Ishikawa (cell line): ENCODE measurements around the gene CIT.

Experiments used
- CEBPB ChIP-seq: IDR thresholded peaks from 2 replicates; pipeline ENCODE4 v1.6.1; 2012
- EP300 ChIP-seq: IDR thresholded peaks from 2 replicates; pipeline ENCODE4 v1.6.1; 2012; ENCODE audit warnings: borderline replicate concordance
- FOXM1 ChIP-seq: IDR thresholded peaks from 2 replicates; pipeline ENCODE4 v1.6.1; 2012; ENCODE audit warnings: low read depth, borderline replicate concordance
- NFIC ChIP-seq: IDR thresholded peaks from 2 replicates; pipeline ENCODE4 v1.6.1; 2012
- TAF1 ChIP-seq: IDR thresholded peaks from 2 replicates; pipeline ENCODE4 v1.6.1; 2012; ENCODE audit warnings: low read depth, mild to moderate bottlenecking
- TCF12 ChIP-seq: IDR thresholded peaks from 2 replicates; pipeline ENCODE4 v1.6.1; 2012; ENCODE audit warnings: low read depth
- TEAD4 ChIP-seq: IDR thresholded peaks from 2 replicates; pipeline ENCODE4 v1.6.1; 2012
- YY1 ChIP-seq: IDR thresholded peaks from 2 replicates; pipeline ENCODE4 v1.6.1; 2012; ENCODE audit warnings: low read depth
- ZBTB7A ChIP-seq: IDR thresholded peaks from 2 replicates; pipeline ENCODE4 v1.6.1; 2012; ENCODE audit warnings: low read depth
- TF ChIP-seq, protein P1 (sequence below): IDR thresholded peaks from 2 replicates; pipeline ENCODE4 v1.6.1; 2012; ENCODE audit warnings: low read depth, mild to moderate bottlenecking
- TF ChIP-seq, protein P2 (sequence below): IDR thresholded peaks from 2 replicates; pipeline ENCODE4 v1.6.1; 2012
- TF ChIP-seq, protein P3 (sequence below): IDR thresholded peaks from 2 replicates; pipeline ENCODE4 v1.6.1; 2012

The CIT gene

DNA sequence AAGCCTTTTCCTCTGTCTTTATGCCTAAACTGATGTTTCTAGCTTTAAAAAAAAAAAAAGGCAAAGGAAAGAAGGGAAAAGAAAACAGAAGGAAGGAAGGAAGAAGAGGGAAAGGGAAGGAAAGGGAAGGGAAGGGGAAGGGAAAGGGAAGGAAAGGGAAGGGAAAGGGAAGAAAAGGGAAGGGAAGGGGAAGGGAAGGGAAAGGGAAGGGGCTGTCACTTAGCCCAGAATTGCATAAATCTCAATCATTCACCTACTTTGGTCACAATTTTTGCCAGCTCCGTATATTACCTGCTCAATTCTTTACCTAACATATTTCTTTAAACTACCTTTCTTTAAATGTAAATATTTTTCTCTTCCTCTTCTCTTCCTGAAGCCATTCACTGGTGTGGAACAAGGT is 26.8 kb downstream of the CIT start:
- TF ChIP-seq NFIC (no peak), TEAD4 (no peak), TAF1 (no peak), CEBPB (no peak), ZBTB7A (no peak), EP300 (no peak)
- TF ChIP-seq, protein P1, sequence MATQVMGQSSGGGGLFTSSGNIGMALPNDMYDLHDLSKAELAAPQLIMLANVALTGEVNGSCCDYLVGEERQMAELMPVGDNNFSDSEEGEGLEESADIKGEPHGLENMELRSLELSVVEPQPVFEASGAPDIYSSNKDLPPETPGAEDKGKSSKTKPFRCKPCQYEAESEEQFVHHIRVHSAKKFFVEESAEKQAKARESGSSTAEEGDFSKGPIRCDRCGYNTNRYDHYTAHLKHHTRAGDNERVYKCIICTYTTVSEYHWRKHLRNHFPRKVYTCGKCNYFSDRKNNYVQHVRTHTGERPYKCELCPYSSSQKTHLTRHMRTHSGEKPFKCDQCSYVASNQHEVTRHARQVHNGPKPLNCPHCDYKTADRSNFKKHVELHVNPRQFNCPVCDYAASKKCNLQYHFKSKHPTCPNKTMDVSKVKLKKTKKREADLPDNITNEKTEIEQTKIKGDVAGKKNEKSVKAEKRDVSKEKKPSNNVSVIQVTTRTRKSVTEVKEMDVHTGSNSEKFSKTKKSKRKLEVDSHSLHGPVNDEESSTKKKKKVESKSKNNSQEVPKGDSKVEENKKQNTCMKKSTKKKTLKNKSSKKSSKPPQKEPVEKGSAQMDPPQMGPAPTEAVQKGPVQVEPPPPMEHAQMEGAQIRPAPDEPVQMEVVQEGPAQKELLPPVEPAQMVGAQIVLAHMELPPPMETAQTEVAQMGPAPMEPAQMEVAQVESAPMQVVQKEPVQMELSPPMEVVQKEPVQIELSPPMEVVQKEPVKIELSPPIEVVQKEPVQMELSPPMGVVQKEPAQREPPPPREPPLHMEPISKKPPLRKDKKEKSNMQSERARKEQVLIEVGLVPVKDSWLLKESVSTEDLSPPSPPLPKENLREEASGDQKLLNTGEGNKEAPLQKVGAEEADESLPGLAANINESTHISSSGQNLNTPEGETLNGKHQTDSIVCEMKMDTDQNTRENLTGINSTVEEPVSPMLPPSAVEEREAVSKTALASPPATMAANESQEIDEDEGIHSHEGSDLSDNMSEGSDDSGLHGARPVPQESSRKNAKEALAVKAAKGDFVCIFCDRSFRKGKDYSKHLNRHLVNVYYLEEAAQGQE, result no peak
- TF ChIP-seq, protein P2, sequence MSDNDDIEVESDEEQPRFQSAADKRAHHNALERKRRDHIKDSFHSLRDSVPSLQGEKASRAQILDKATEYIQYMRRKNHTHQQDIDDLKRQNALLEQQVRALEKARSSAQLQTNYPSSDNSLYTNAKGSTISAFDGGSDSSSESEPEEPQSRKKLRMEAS, result no peak

DNA sequence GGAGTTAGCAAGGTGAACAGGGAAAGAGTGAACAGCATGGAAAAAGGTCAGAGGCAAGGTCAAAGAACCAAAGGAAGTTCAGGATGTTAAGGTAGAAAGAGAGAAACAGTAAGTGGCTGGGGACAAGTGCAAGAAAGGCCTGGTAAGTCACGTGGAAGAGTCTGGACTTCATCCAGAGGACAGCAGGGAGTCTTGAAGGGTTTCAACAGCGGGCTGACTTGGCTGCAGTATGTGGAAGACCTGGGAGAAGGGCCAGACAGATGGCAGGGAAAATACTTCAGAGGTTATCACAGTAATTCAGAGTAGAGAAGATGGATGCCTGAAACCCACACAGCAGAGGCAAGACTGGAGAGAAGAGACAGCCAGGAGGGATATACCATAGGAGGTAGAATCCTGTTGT is 34.0 kb downstream of the CIT start:
- TF ChIP-seq, protein P3, sequence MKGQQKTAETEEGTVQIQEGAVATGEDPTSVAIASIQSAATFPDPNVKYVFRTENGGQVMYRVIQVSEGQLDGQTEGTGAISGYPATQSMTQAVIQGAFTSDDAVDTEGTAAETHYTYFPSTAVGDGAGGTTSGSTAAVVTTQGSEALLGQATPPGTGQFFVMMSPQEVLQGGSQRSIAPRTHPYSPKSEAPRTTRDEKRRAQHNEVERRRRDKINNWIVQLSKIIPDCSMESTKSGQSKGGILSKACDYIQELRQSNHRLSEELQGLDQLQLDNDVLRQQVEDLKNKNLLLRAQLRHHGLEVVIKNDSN, result peak; percentile 76
- TF ChIP-seq TCF12, result no peak
- TF ChIP-seq ZBTB7A, result no peak
- no peak for TF ChIP-seq YY1
- no peak for TF ChIP-seq TEAD4
- TF ChIP-seq EP300, result no peak
- 0 out of 2 replicates have a peak, but pooled peaks have one; percentile 34 for TF ChIP-seq NFIC
- TF ChIP-seq, protein P1, result no peak
- TF ChIP-seq, protein P2, result no peak

DNA sequence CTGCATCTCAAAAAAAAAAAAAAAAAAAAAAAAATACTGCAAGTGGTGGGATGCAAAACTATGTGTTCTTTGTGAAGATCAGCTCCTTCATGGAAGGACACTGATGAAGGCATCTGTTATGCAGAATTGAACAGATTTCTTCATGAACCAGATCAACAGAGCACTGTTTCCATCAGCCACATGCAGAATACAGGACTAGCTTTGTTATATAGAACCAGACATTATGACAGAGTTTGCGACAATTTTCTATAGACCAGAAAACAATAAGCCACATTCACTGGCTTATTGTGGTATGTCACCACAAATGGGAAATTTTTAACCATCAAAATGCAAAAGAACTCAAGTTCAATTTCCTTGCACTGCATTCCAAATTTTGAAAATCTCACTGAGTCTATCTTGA is 34.7 kb downstream of the CIT start:
- no peak for TF ChIP-seq FOXM1
- TF ChIP-seq, protein P3, result no peak
- no peak for TF ChIP-seq TAF1

DNA sequence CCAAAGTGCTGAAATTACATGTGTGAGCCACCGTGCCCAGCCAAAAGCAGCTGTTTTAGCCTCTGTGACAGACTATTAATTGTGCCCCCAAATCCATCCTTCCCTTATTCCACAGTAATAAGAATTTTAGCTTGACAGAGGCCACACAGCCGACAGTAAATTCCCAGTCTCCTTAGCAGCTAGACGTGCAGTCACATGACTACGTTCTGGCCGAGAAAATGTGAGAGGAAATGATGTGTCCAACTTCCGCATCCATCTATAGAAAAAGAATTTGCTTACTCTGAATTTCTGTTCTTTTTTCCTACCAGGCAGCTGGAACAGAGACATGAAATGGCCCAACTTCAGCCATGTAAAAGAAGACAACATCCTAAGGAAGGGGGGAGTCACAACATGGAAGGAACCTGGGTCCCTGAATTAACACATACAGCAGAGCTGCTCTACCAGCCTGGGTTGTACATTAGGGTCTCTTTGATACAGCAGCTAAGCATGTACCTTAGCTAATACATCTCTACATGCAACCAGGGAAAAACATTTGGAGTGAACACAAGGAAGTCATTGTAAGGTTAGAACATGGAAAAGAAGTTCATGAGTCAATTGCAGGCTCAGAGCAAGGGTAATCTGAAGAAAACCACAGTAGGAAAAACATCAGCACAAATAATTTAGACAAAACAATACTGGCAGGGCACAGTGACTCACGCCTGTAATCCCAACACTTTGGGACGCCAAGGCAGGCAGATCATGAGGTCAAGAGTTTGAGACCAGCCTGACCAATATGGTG is 35.5 kb downstream of the CIT start:
- TF ChIP-seq, protein P3, result no peak
- TF ChIP-seq EP300, result no peak
- TF ChIP-seq, protein P1, result no peak
- TF ChIP-seq TCF12, result no peak

DNA sequence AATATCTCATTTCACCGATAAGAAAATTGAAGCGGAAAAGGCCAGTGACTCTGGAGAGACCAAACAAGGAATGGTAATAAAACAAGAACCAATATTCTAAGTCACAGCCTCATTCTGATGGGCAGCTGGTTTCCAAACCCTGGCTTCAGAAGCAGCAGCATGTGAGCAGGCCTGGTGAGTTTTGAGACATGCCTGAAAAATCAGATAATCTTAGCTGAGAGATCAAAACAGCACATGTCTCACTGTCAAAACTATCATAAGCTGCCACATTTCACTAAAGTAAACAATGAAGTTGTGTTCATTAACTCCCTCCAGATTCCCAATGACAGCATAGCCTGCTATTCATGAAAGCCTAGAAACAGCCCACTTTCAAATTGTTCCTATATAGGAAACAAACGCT is 36.5 kb downstream of the CIT start:
- TF ChIP-seq EP300 (no peak), NFIC (no peak)
